Measurements from ENCODE around the gene RAPGEF2.

The RAPGEF2 gene

DNA sequence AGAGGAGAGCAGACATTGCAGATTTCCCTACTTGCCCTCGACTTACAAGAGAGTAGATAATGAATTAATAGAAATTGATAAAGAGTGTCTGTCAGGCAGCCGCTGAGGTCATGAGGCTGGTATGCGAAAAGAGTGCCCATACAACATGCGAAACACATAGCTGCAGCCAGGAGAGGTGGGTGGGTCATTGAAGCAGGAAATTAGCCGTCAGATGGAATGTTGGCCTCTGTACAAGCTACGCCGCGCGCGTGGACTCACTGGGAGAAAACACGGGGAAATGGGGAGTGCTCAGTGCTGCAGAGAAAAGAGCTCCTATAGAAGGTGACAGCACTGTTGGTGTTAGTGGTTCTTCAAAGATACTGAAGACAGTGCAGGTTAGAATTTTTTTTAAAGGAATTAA lies 125.1 kb downstream of the RAPGEF2 start:
- FAIRE-seq (no peak), DNase-seq (ENCODE audit: insufficient read length, low spot score) (no peak)
- TF ChIP-seq CTCF (IDR thresholded peaks at IDR 0.05; ENCODE audit: insufficient read depth, missing control alignments): no peak

GRCh38 chr4:159229164-159229563 lies 126.3 kb downstream of the RAPGEF2 start:
- no peak for TF ChIP-seq CTCF (IDR thresholded peaks at IDR 0.05; ENCODE audit: insufficient read depth, missing control alignments)
- no peak for FAIRE-seq
- DNase-seq (ENCODE audit: insufficient read length, low spot score): no peak

- no peak for FAIRE-seq
These were observed 129.7 kb downstream of the RAPGEF2 start for GRCh38 chr4:159232465-159233106.

GRCh38 chr4:159235779-159236368 lies 133.0 kb downstream of the RAPGEF2 start:
- DNase-seq (ENCODE audit: insufficient read length, low spot score): no peak
- TF ChIP-seq CTCF (IDR thresholded peaks at IDR 0.05; ENCODE audit: insufficient read depth, missing control alignments): no peak
- FAIRE-seq: no peak

More at GRCh38 chr4:159232465-159233106, 129.7 kb downstream of the RAPGEF2 start:
- no peak for DNase-seq (ENCODE audit: insufficient read length, low spot score)
- TF ChIP-seq CTCF (IDR thresholded peaks at IDR 0.05; ENCODE audit: insufficient read depth, missing control alignments): no peak

DNA sequence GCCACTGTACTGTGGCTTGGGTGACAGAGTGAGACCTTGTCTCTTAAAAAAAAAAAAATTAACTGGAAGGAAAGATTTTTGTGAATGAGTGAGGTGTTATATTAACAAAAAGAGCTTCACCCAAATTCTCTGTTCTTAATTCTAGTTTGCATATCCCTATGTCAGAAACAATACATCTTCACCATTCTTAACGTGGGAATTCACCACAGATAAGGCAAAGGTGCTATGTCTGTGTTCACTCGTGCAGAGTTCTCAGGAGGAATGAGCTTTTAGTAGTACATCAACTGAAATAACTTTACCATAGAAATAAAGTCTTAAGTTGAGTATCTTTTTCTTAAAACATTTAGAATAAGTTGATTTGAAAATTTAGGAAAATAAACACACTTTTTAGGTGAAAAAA lies 135.1 kb downstream of the RAPGEF2 start:
- DNase-seq (ENCODE audit: insufficient read length, low spot score) (no peak), FAIRE-seq (no peak)

GRCh38 chr4:159238631-159239030 lies 135.8 kb downstream of the RAPGEF2 start:
- DNase-seq (ENCODE audit: insufficient read length, low spot score): no peak
- TF ChIP-seq CTCF (IDR thresholded peaks at IDR 0.05; ENCODE audit: insufficient read depth, missing control alignments): no peak
- FAIRE-seq: no peak

More for the DNA sequence above, 135.1 kb downstream of the RAPGEF2 start:
- TF ChIP-seq CTCF (IDR thresholded peaks at IDR 0.05; ENCODE audit: insufficient read depth, missing control alignments): no peak

DNA sequence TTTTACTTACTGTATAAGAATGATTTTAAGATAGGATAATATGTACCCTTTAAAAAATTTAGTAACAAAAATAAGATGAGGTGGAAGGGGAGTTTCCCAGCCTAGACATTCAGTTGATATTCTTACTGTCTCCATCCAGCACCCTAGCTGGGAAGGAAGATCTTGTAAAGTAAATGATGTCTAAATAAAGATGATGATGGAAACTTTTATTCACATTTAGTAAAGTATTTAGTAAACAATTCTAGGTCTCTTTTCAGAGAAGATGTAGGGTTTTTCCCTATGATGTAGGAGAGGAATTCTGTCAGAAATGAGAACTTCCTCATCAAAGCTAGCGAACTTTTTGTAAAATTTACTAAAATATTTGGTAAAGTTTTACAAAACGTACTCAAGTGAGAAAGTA lies 136.8 kb downstream of the RAPGEF2 start:
- no peak for TF ChIP-seq CTCF (IDR thresholded peaks at IDR 0.05; ENCODE audit: insufficient read depth, missing control alignments)
- no peak for DNase-seq (ENCODE audit: insufficient read length, low spot score)
- FAIRE-seq: no peak

All from D721Med (cell line).